ENCODE data around the gene HES5. TPM values are rescaled to one million over a fixed set of nuclear protein-coding genes. Genes with fewer than 3 reads are reported as not detected.

Gene HES5
- total RNA-seq, 1 experiment from 2014 or later = not detected

DNA sequence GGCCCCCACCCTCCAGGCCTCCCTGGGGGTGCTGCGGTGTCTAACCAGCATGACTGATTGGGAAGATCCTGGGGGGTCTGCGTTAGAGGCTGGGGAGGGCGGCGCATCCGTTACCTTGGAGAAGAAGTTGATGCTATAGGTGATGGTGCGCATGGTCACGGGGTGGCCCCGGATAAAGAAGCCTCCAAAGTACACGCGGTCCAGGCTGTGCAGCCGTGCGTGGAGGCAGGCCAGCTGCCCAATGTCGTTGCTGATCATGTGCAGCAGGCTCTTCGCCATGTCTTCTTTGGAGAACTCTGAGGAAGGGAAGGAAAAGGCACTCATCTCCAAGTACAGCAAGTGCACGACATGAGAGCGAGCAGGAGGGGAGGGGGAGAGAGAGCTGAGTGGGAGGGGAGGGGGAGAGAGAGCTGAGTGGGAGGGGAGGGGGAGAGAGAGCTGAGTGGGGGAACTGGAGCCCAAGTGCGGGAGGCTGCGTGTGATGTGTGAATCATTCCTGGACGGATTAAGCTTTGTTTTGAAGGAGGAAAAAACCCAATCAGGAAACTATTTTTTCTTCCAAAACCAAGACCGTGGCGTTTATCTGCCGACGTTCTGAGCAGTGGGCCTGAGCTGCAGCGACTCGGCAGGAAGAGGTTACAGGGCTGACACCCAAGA, 10.9 kb downstream of the HES5 start:
- no peak for DNase-seq
- no CpG with 5 or more reads among the region's 25 CpGs for WGBS (ENCODE audit: extremely low coverage, insufficient read length, low lambda C conversion rate)
- TF ChIP-seq CTCF (conservative IDR thresholded peaks at IDR 0.05) = no peak
- H3K9me3 ChIP-seq (ENCODE audit: control insufficient read depth, low read depth, low read length) = no peaks in the 10 kb centered on the region
- H4K91ac ChIP-seq (ENCODE audit: insufficient read length, low read depth, low read length) = no peak overlapping the region
- no peak overlapping the region for H3K56ac ChIP-seq (ENCODE audit: insufficient read length, low read depth, low read length)
- H3K27ac ChIP-seq (ENCODE audit: insufficient read length, low read depth, low read length) = no peak overlapping the region
- H2BK12ac ChIP-seq (ENCODE audit: insufficient read length, low read depth, low read length) = no peak overlapping the region
- H2AFZ ChIP-seq (ENCODE audit: low read length) = no peak overlapping the region
- H3K23me2 ChIP-seq (ENCODE audit: insufficient read length, low read depth, low read length, poor library complexity, severe bottlenecking) = no peaks in the 10 kb centered on the region
- peaks cover 12% of the 10 kb centered on the region; the same call in 1 of the 2 replicates for H3K79me2 ChIP-seq (ENCODE audit: insufficient read depth, low read length)
- no peak overlapping the region for H2BK120ac ChIP-seq (ENCODE audit: low read depth, low read length, poor library complexity, severe bottlenecking)
- peaks cover 3% of the 10 kb centered on the region for H4K20me1 ChIP-seq (ENCODE audit: control insufficient read depth, insufficient read depth, insufficient read length)
- H3T11ph ChIP-seq (ENCODE audit: low read length) = no peak overlapping the region
- H2AK5ac ChIP-seq (ENCODE audit: insufficient read length, low read length) = no peak overlapping the region
- no peak overlapping the region for H3K23ac ChIP-seq (ENCODE audit: insufficient read length, low read depth, low read length)
- no peak overlapping the region for H4K8ac ChIP-seq (replicated peaks; ENCODE audit: insufficient read length, low read depth, low read length)
- no peak overlapping the region for H3K4ac ChIP-seq (ENCODE audit: low read depth, low read length)
- H2BK5ac ChIP-seq (ENCODE audit: insufficient read length, low read length) = no peak overlapping the region
- H3K4me2 ChIP-seq (ENCODE audit: insufficient read depth, insufficient read length, low read length) = no peak overlapping the region
- no peak overlapping the region for H2BK20ac ChIP-seq (ENCODE audit: low read depth, low read length, poor library complexity, severe bottlenecking)
- no peak overlapping the region for H4K5ac ChIP-seq (ENCODE audit: insufficient read length, low read depth, low read length)
- no peak overlapping the region for H2BK15ac ChIP-seq (ENCODE audit: low read depth, low read length)
- Mint-ChIP-seq H3K4me3 (no peak overlapping the region), H3K4me1 (peaks cover 4 to 7% of the 10 kb centered on the region in 2 experiments), H3K27ac (peak overlapping the region in 1 of 3 experiments; percentile 92; a peak in 1 of 7 replicates), H3K27me3 (ENCODE audit: low read depth) (no peaks in the 10 kb centered on the region), H3K36me3 (ENCODE audit: insufficient read depth in 1 of 3, low read depth in 3 of 3) (peaks cover 28 to 52% (median 44%) of the 10 kb centered on the region in 3 experiments), H3K9me3 (no peaks in the 10 kb centered on the region)
- peaks cover 2% of the 10 kb centered on the region; the same call in 1 of the 2 replicates for H3K4me1 ChIP-seq (ENCODE audit: insufficient read depth, low read length)
- H3K79me1 ChIP-seq (ENCODE audit: insufficient read depth, low read depth, low read length, poor library complexity, severe bottlenecking) = peaks cover 8% of the 10 kb centered on the region
- H3K18ac ChIP-seq (ENCODE audit: insufficient read length, low read depth, low read length) = no peak overlapping the region
- H3K27me3 ChIP-seq (ENCODE audit: insufficient read depth, low read length) = no peaks in the 10 kb centered on the region
- no peak overlapping the region for H3K9ac ChIP-seq (ENCODE audit: extremely low read depth, insufficient read length, low read length)
- H3K14ac ChIP-seq (ENCODE audit: insufficient read depth, low read length) = no peak overlapping the region
